Measurements from ENCODE around the gene PLSCR1.

The PLSCR1 gene

GRCh38 chr3:146544002-146544928, at the start of gene PLSCR1:
Gene PLSCR1, minus strand, starts transcription at chr3:146544607. Its CDS starts 8,055 bp downstream, at chr3:146536552.
- DNase-seq (ENCODE audit: low read depth in 1 of 2, low spot score in 1 of 2) = peak; percentile 44 to 56

GRCh38 chr3:146593776-146594175, 49.4 kb upstream of the PLSCR1 start:
- DNase-seq (ENCODE audit: low read depth in 1 of 2, low spot score in 1 of 2) = no peak

- no peak for DNase-seq (ENCODE audit: low read depth in 1 of 2, low spot score in 1 of 2)
Measured at GRCh38 chr3:146590521-146590920, 46.1 kb upstream of the PLSCR1 start.

GRCh38 chr3:146589899-146590508, 45.6 kb upstream of the PLSCR1 start:
- no peak for DNase-seq (ENCODE audit: low read depth in 1 of 2, low spot score in 1 of 2)

GRCh38 chr3:146585156-146585555, 40.7 kb upstream of the PLSCR1 start:
- DNase-seq (ENCODE audit: low read depth in 1 of 2, low spot score in 1 of 2) = no peak

GRCh38 chr3:146581951-146582467, 37.6 kb upstream of the PLSCR1 start:
- DNase-seq (ENCODE audit: low read depth in 1 of 2, low spot score in 1 of 2) = no peak

- no peak for DNase-seq (ENCODE audit: low read depth in 1 of 2, low spot score in 1 of 2)
Measured at GRCh38 chr3:146581080-146581601, 36.7 kb upstream of the PLSCR1 start.

GRCh38 chr3:146577662-146578061, 33.3 kb upstream of the PLSCR1 start:
- DNase-seq (ENCODE audit: low read depth in 1 of 2, low spot score in 1 of 2) = peak in 1 of 2 donors; percentile 4

- DNase-seq (ENCODE audit: low read depth in 1 of 2, low spot score in 1 of 2) = no peak
Measured at GRCh38 chr3:146575636-146576035, 31.2 kb upstream of the PLSCR1 start.

GRCh38 chr3:146574173-146574572, 29.8 kb upstream of the PLSCR1 start:
- DNase-seq (ENCODE audit: low read depth in 1 of 2, low spot score in 1 of 2) = no peak

GRCh38 chr3:146569314-146569713, 24.9 kb upstream of the PLSCR1 start:
- DNase-seq (ENCODE audit: low read depth in 1 of 2, low spot score in 1 of 2) = no peak

- DNase-seq (ENCODE audit: low read depth in 1 of 2, low spot score in 1 of 2) = no peak
Measured at GRCh38 chr3:146566138-146566537, 21.7 kb upstream of the PLSCR1 start.

GRCh38 chr3:146561879-146562278, 17.5 kb upstream of the PLSCR1 start:
- DNase-seq (ENCODE audit: low read depth in 1 of 2, low spot score in 1 of 2) = no peak

- no peak for DNase-seq (ENCODE audit: low read depth in 1 of 2, low spot score in 1 of 2)
Measured at GRCh38 chr3:146561463-146561862, 17.1 kb upstream of the PLSCR1 start.

- DNase-seq (ENCODE audit: low read depth in 1 of 2, low spot score in 1 of 2) = no peak
Measured at GRCh38 chr3:146560678-146561077, 16.3 kb upstream of the PLSCR1 start.

- DNase-seq (ENCODE audit: low read depth in 1 of 2, low spot score in 1 of 2) = no peak
Measured at GRCh38 chr3:146559388-146559787, 15.0 kb upstream of the PLSCR1 start.

GRCh38 chr3:146558781-146559180, 14.4 kb upstream of the PLSCR1 start:
- no peak for DNase-seq (ENCODE audit: low read depth in 1 of 2, low spot score in 1 of 2)

GRCh38 chr3:146557745-146558144, 13.3 kb upstream of the PLSCR1 start:
- no peak for DNase-seq (ENCODE audit: low read depth in 1 of 2, low spot score in 1 of 2)

- no peak for DNase-seq (ENCODE audit: low read depth in 1 of 2, low spot score in 1 of 2)
Measured at GRCh38 chr3:146555311-146555710, 10.9 kb upstream of the PLSCR1 start.

GRCh38 chr3:146554151-146554760, 9.8 kb upstream of the PLSCR1 start:
- DNase-seq (ENCODE audit: low read depth in 1 of 2, low spot score in 1 of 2) = no peak

GRCh38 chr3:146550743-146551510, 6.5 kb upstream of the PLSCR1 start:
- DNase-seq (ENCODE audit: low read depth in 1 of 2, low spot score in 1 of 2) = no peak
